SK-N-SH (cell line): Measurements from ENCODE around the gene ERGIC1. TPM values are rescaled to one million over a fixed set of nuclear protein-coding genes. Genes with fewer than 3 reads are reported as not detected.

ENCODE experiments used
- CTCF ChIA-PET: fragments of 300-600, 350-600 bp; formaldehyde crosslinking; extraction: SDS; loops from one replicate; lab custom pipeline; 2021; lab: Yijun Ruan, JAX
- POLR2A ChIA-PET: fragments of 350-600 bp; sonication (Branson Sonifier 250); formaldehyde crosslinking; extraction: SDS; loops from one replicate; lab custom pipeline; 2020; ENCODE audit warnings: antibody characterized with exemption, inconsistent platforms; lab: Yijun Ruan, JAX
- DNase-seq: peaks from one replicate; pipeline ENCODE4 v3.0.0; 2012
- H2AFZ ChIP-seq: fragments of 200-600 bp; sonication (generic); 2 replicates; pipeline ENCODE4 v1.8.1; 2016; ENCODE audit warnings: antibody characterized with exemption, mild to moderate bottlenecking, low read depth
- H3F3A ChIP-seq: fragments of 200-600 bp; sonication (generic); replicated peaks from 2 replicates; pipeline ENCODE3; 2016; ENCODE audit warnings: antibody characterized with exemption, mild to moderate bottlenecking; ENCODE audit not compliant: insufficient read depth
- H3K27ac ChIP-seq, 2 experiments: fragments of 200-500 bp in 1 of 2; fragments of 200-600 bp in 1 of 2; sonication (Bioruptor generic) in 1 of 2; sonication (generic), shearing (Covaris generic) in 1 of 2; 2 replicates each; pipeline versions ENCODE4 v1.5.1 to v1.6.1; 2014 to 2016; ENCODE audit warnings: low read depth in 2 of 2, inconsistent platforms in 1 of 2, low read length in 1 of 2, mild to moderate bottlenecking in 1 of 2, mixed read lengths in 1 of 2
- H3K27me3 ChIP-seq: fragments of 200-600 bp; sonication (generic), shearing (Covaris generic); 2 replicates; pipeline ENCODE4 v1.6.1; 2016; ENCODE audit warnings: mixed run types; ENCODE audit not compliant: insufficient read depth
- H3K36me3 ChIP-seq, 2 experiments: fragments of 200-500 bp in 1 of 2; fragments of 200-600 bp in 1 of 2; sonication (Bioruptor generic) in 1 of 2; sonication (generic) in 1 of 2; replicated peaks in 1 of 2; 2 replicates each; pipeline versions ENCODE3 to v1.5.1; 2014 to 2016; ENCODE audit warnings: low read length in 1 of 2, mild to moderate bottlenecking in 1 of 2; ENCODE audit not compliant: insufficient read depth in 2 of 2, control insufficient read depth in 1 of 2
- H3K4me1 ChIP-seq, 2 experiments: fragments of 200-500 bp in 1 of 2; fragments of 200-600 bp in 1 of 2; sonication (Bioruptor generic) in 1 of 2; sonication (generic), shearing (Covaris generic) in 1 of 2; 2 replicates each; pipeline versions ENCODE4 v1.5.1 to v1.6.1; 2014 to 2016; ENCODE audit warnings: low read depth in 1 of 2, low read length in 1 of 2, mixed run types in 1 of 2; ENCODE audit not compliant: insufficient read depth in 2 of 2, control insufficient read depth in 1 of 2
- H3K4me2 ChIP-seq: fragments of 200-600 bp; sonication (generic), shearing (Covaris generic); 2 replicates; pipeline ENCODE4 v1.6.1; 2017; ENCODE audit warnings: mixed run types
- H3K4me3 ChIP-seq, 2 experiments: fragments of 200-500 bp in 1 of 2; fragments of 200-600 bp in 1 of 2; sonication (Bioruptor generic) in 1 of 2; sonication (generic), shearing (Covaris generic) in 1 of 2; 2 replicates each; pipeline versions ENCODE4 v1.5.1 to v1.8.1; 2014 to 2016; ENCODE audit warnings: low read depth in 2 of 2, inconsistent platforms in 1 of 2, low read length in 1 of 2, mild to moderate bottlenecking in 1 of 2, mixed read lengths in 1 of 2, moderate library complexity in 1 of 2
- H3K79me2 ChIP-seq: fragments of 200-600 bp; sonication (generic); 2 replicates; pipeline ENCODE4 v1.8.1; 2017; ENCODE audit warnings: mild to moderate bottlenecking; ENCODE audit not compliant: insufficient read depth
- H3K9ac ChIP-seq: fragments of 200-600 bp; sonication (generic); 2 replicates; pipeline ENCODE4 v1.6.1; 2017; ENCODE audit warnings: mixed run types
- H3K9me2 ChIP-seq: fragments of 200-600 bp; sonication (generic); 2 replicates; pipeline ENCODE4 v1.6.1; 2017; ENCODE audit warnings: mixed run types
- H3K9me3 ChIP-seq: fragments of 200-600 bp; sonication (generic); 2 replicates; pipeline ENCODE4 v1.6.1; 2017; ENCODE audit warnings: mixed run types, mild to moderate bottlenecking, moderate library complexity
- H4K20me1 ChIP-seq: fragments of 200-600 bp; sonication (generic); 2 replicates; pipeline ENCODE4 v1.6.1; 2017; ENCODE audit warnings: mild to moderate bottlenecking, mixed run types; ENCODE audit not compliant: insufficient read depth
- CTCF ChIP-seq: fragments of 200-600 bp; sonication (generic); IDR thresholded peaks from 2 replicates; pipeline ENCODE4 v1.6.1; 2017; ENCODE audit warnings: antibody characterized with exemption, mild to moderate bottlenecking, moderate library complexity
- ELF1 ChIP-seq: IDR thresholded peaks from 2 replicates; pipeline ENCODE4 v1.4.0; 2012
- FOXM1 ChIP-seq: IDR thresholded peaks from 2 replicates; pipeline ENCODE4 v1.4.0; 2012; ENCODE audit warnings: low read depth, mild to moderate bottlenecking
- IRF3 ChIP-seq: fragments of 150-350 bp; IDR thresholded peaks from 2 replicates; pipeline ENCODE4 v1.6.1; 2016; ENCODE audit warnings: mild to moderate bottlenecking, low read depth, low read length
- JUND ChIP-seq: IDR thresholded peaks from 2 replicates; pipeline ENCODE4 v1.4.0; 2012
- MAX ChIP-seq: IDR thresholded peaks from 2 replicates; pipeline ENCODE4 v1.4.0; 2012; ENCODE audit warnings: low read depth
- MEF2A ChIP-seq: IDR thresholded peaks from 2 replicates; pipeline ENCODE4 v1.4.0; 2012; ENCODE audit warnings: low read depth, borderline replicate concordance
- MXI1 ChIP-seq: IDR thresholded peaks from 2 replicates; pipeline ENCODE4 v1.6.1; 2012; ENCODE audit warnings: mild to moderate bottlenecking, low read depth, low read length, improper control_type of control experiment
- PBX3 ChIP-seq: IDR thresholded peaks from 2 replicates; pipeline ENCODE4; 2012
- POLR2AphosphoS5 ChIP-seq: IDR thresholded peaks from 2 replicates; pipeline ENCODE4 v1.6.1; 2012; ENCODE audit warnings: low read depth, low read length
- RAD21 ChIP-seq: IDR thresholded peaks from 2 replicates; pipeline ENCODE4 v1.6.1; 2012; ENCODE audit warnings: mild to moderate bottlenecking, low read length
- RCOR1 ChIP-seq: fragments of 150-350 bp; IDR thresholded peaks from 2 replicates; pipeline ENCODE4 v1.6.1; 2017; ENCODE audit warnings: antibody characterized with exemption, low read length
- RFX5 ChIP-seq: IDR thresholded peaks from 2 replicates; pipeline ENCODE4 v1.6.1; 2012; ENCODE audit warnings: mild to moderate bottlenecking, improper control_type of control experiment, low read length
- SIN3A ChIP-seq: IDR thresholded peaks from 2 replicates; pipeline ENCODE4 v1.6.1; 2012; ENCODE audit warnings: low read depth, mild to moderate bottlenecking, low read length, moderate library complexity, borderline replicate concordance
- SMC3 ChIP-seq: IDR thresholded peaks from 2 replicates; pipeline ENCODE4 v1.6.1; 2012; ENCODE audit warnings: low read depth, low read length, improper control_type of control experiment
- TCF12 ChIP-seq: IDR thresholded peaks from 2 replicates; pipeline ENCODE4 v1.4.0; 2012
- TEAD4 ChIP-seq: IDR thresholded peaks from 2 replicates; pipeline ENCODE4 v1.4.0; 2012; ENCODE audit warnings: mild to moderate bottlenecking, borderline replicate concordance; ENCODE audit not compliant: insufficient read depth
- USF1 ChIP-seq: IDR thresholded peaks from 2 replicates; pipeline ENCODE4 v1.4.0; 2012; ENCODE audit warnings: low read depth, borderline replicate concordance
- USF2 ChIP-seq: fragments of 150-350 bp; IDR thresholded peaks from 2 replicates; pipeline ENCODE4 v1.6.1; 2017; ENCODE audit warnings: antibody characterized with exemption, low read length, low read depth, borderline replicate concordance
- ZBTB33 ChIP-seq: IDR thresholded peaks from 2 replicates; pipeline ENCODE4 v1.4.0; 2012; ENCODE audit warnings: low read depth, borderline replicate concordance
- WGBS: methylation state at CpG from one replicate; pipeline ENCODE4 v1.1.6; 2017; ENCODE audit warnings: low lambda C conversion rate; 5-methylcytosine and 5-hydroxymethylcytosine counted together
- polyA plus RNA-seq, 3 experiments: library from polyadenylated mRNA; depleted of rRNA; stranded (reverse); fragments of >200 nt; gene quantifications; 2 replicates each; pipeline ENCODE4 v1.2.3, GENCODE V29; 2012

The ERGIC1 gene
- polyA plus RNA-seq, 1 of the 3 experiments (the other 2 are of a cell fraction), result 101 TPM

- TF ChIP-seq POLR2AphosphoS5 (peak; percentile 75), USF1 (peak; percentile 99), MEF2A (no peak), RAD21 (no peak), FOXM1 (no peak), MXI1 (peak; percentile 95), SMC3 (no peak), TEAD4 (no peak), ZBTB33 (no peak)
Observed at GRCh38 chr5:172983542-172984243, 149.6 kb downstream of the ERGIC1 start, which contains the start of gene ATP6V0E1 (continued).

- Histone ChIP-seq H3K79me2 (peaks cover 67% of the 10 kb centered on the region), H3K4me1 (0 out of 4 replicates have a peak, but pooled peaks cover 0 to 5% of the 10 kb centered on the region in 2 experiments), H3K27ac (peak overlapping the region; percentile 66 to 88), H3K27me3 (no peaks in the 10 kb centered on the region), H3K9me3 (no peaks in the 10 kb centered on the region), H3K9ac (peak overlapping the region; percentile 93), H3K9me2 (no peaks in the 10 kb centered on the region), H4K20me1 (peaks cover 15% of the 10 kb centered on the region), H2AFZ (peak overlapping the region; percentile 74), H3K4me2 (peak overlapping the region; percentile 88), H3K4me3 (peak overlapping the region; percentile 76 to 92), H3F3A (peaks cover 13% of the 10 kb centered on the region), H3K36me3 (peaks cover 2 to 35% of the 10 kb centered on the region in 2 experiments)
- POLR2A ChIA-PET, result interaction anchor here (0.6 to 1.4 kb wide), 6 partner anchors 10 to 348 kb away, joined by 3 to 4 read pairs (median 3); partner anchors contain the start of gene RPL26L1
- peak; percentile 82 for DNase-seq
- 3% methylated on average over 13 of the region's 15 CpGs for WGBS
- CTCF ChIA-PET, result interaction anchor here (0.5 to 1.9 kb wide), 14 partner anchors 11 to 347 kb away, joined by 3 to 8 read pairs (median 4); partner anchors contain the start of gene BNIP1
- TF ChIP-seq IRF3 (no peak), JUND (no peak), FOXM1 (no peak), ELF1 (no peak), TCF12 (no peak), PBX3 (0 out of 2 replicates have a peak, but pooled peaks have one; percentile 9), RCOR1 (no peak), CTCF (peak; percentile 58), USF2 (no peak), MAX (peak; percentile 68), SIN3A (no peak), RFX5 (no peak), MXI1 (peak; percentile 23; the same call in 1 of the 2 replicates), USF1 (no peak)
Observed at GRCh38 chr5:172984244-172984953, 150.3 kb downstream of the ERGIC1 start.
